Trophoblast cell (in vitro differentiated cells and primary cell): ENCODE data around the gene EIF3B.

Source experiments
- DNase-seq, 2 donors: peaks; one replicate each; pipeline ENCODE4 v3.0.0-alpha.2; 2016
- H2AFZ ChIP-seq: 2 replicates; pipeline ENCODE4 v1.6.1; 2013; ENCODE audit warnings: low read length, moderate library complexity, mild to moderate bottlenecking; ENCODE audit not compliant: insufficient read depth, poor library complexity
- H2AK5ac ChIP-seq: 2 replicates; pipeline ENCODE4 v1.6.1; 2013; ENCODE audit warnings: mild to moderate bottlenecking, low read length
- H2BK120ac ChIP-seq: 2 replicates; pipeline ENCODE4 v1.6.1; 2013; ENCODE audit warnings: low read length, mild to moderate bottlenecking, moderate library complexity; ENCODE audit not compliant: insufficient read depth, poor library complexity
- H2BK12ac ChIP-seq: 2 replicates; pipeline ENCODE4 v1.6.1; 2013; ENCODE audit warnings: mild to moderate bottlenecking, low read length, moderate library complexity
- H2BK5ac ChIP-seq: 2 replicates; pipeline ENCODE4 v1.6.1; 2013; ENCODE audit warnings: low read length, low read depth, moderate library complexity, mild to moderate bottlenecking; ENCODE audit not compliant: poor library complexity
- H3K14ac ChIP-seq: 2 replicates; pipeline ENCODE4 v1.6.1; 2013; ENCODE audit warnings: mild to moderate bottlenecking, low read length
- H3K18ac ChIP-seq: 2 replicates; pipeline ENCODE4 v1.6.1; 2013; ENCODE audit warnings: mild to moderate bottlenecking, low read length
- H3K23ac ChIP-seq: 2 replicates; pipeline ENCODE4 v1.6.1; 2013; ENCODE audit warnings: low read length
- H3K27ac ChIP-seq: 2 replicates; pipeline ENCODE4 v1.5.1; 2013; ENCODE audit warnings: low read depth, mild to moderate bottlenecking, inconsistent platforms, low read length, moderate library complexity
- H3K27me3 ChIP-seq: 2 replicates; pipeline ENCODE4 v1.6.1; 2013; ENCODE audit warnings: inconsistent platforms, mild to moderate bottlenecking, low read length, moderate library complexity; ENCODE audit not compliant: insufficient read depth
- H3K36me3 ChIP-seq, 2 experiments: 1 replicate in 1 of 2; 2 replicates in 1 of 2; pipeline ENCODE4 v1.6.1; 2013; ENCODE audit warnings: low read length in 2 of 2, mild to moderate bottlenecking in 2 of 2, moderate library complexity in 1 of 2; ENCODE audit not compliant: insufficient read depth in 2 of 2, control insufficient read depth in 1 of 2
- H3K4ac ChIP-seq: 2 replicates; pipeline ENCODE4 v1.6.1; 2013; ENCODE audit warnings: low read depth, mild to moderate bottlenecking, low read length, moderate library complexity
- H3K4me1 ChIP-seq, 2 experiments: 1 replicate in 1 of 2; 2 replicates in 1 of 2; pipeline ENCODE4 v1.6.1; 2013; ENCODE audit warnings: low read length in 2 of 2, mild to moderate bottlenecking in 2 of 2, moderate library complexity in 1 of 2; ENCODE audit not compliant: insufficient read depth in 2 of 2, control insufficient read depth in 1 of 2
- H3K4me2 ChIP-seq: 2 replicates; pipeline ENCODE4 v1.6.1; 2013; ENCODE audit warnings: inconsistent platforms, mild to moderate bottlenecking, low read length, moderate library complexity
- H3K4me3 ChIP-seq: 2 replicates; pipeline ENCODE4 v1.5.1; 2013; ENCODE audit warnings: mild to moderate bottlenecking, low read depth, low read length, inconsistent platforms
- H3K79me1 ChIP-seq: one replicate; pipeline ENCODE4 v1.6.1; 2013; ENCODE audit warnings: low read length
- H3K79me2 ChIP-seq: 2 replicates; pipeline ENCODE4 v1.6.1; 2013; ENCODE audit warnings: low read length, mild to moderate bottlenecking; ENCODE audit not compliant: control insufficient read depth, insufficient read depth, poor library complexity
- H3K9ac ChIP-seq: 2 replicates; pipeline ENCODE4 v1.6.1; 2013; ENCODE audit warnings: mild to moderate bottlenecking, low read length
- H3K9me3 ChIP-seq: 2 replicates; pipeline ENCODE4 v1.6.1; 2013; ENCODE audit warnings: low read depth, mild to moderate bottlenecking, control low read depth, inconsistent platforms, low read length; ENCODE audit not compliant: insufficient read depth
- H4K12ac ChIP-seq: 2 replicates; pipeline ENCODE4 v1.6.1; 2013; ENCODE audit warnings: low read depth, mild to moderate bottlenecking, low read length, moderate library complexity
- H4K8ac ChIP-seq: 2 replicates; pipeline ENCODE4 v1.6.1; 2013; ENCODE audit warnings: low read depth, mild to moderate bottlenecking, low read length, moderate library complexity
- H4K91ac ChIP-seq: one replicate; pipeline ENCODE4 v1.6.1; 2013; ENCODE audit warnings: low read depth, mild to moderate bottlenecking, low read length, moderate library complexity
- WGBS: extraction: QIAGEN DNeasy Blood & Tissue Kit; methylation state at CpG from one replicate; pipeline ENCODE4 v1.1.7; 2013; ENCODE audit warnings: missing lambda C conversion rate; ENCODE audit not compliant: insufficient read length, insufficient coverage; ENCODE audit errors: extremely low coverage; 5-methylcytosine and 5-hydroxymethylcytosine counted together

EIF3B gene

DNA sequence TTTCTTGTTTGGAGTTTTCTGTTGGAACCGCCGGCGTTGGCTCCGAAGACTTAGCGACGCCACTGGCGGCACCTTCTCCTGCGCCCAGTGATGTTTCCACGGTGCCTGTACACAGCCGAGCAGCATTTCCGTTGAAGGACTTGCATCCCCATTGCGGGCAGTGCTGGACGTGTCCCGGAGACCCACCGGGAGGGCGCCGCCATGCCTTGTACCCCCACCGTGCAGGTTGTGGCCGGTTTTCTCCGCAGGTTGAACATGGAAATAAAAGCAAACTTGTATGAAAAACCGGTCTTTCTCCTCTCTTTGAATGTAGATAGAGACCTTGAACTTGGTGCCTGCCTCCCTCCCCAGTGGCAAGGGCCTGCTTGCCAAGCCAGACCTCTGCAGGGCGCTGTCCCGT is 25.8 kb downstream of the EIF3B start:
- H3K4me2 ChIP-seq, result no peak overlapping the region
- H3K27ac ChIP-seq, result no peak overlapping the region
- H3K9ac ChIP-seq, result no peak overlapping the region
- no peak overlapping the region for H3K4me3 ChIP-seq
- H3K4me1 ChIP-seq, result no peaks in the 10 kb centered on the region
- no peak overlapping the region for H2BK5ac ChIP-seq
- H3K36me3 ChIP-seq, result peaks cover 52 to 60% of the 10 kb centered on the region in 2 experiments
- H2BK120ac ChIP-seq, result no peak overlapping the region
- H3K23ac ChIP-seq, result no peak overlapping the region
- no peak overlapping the region for H4K12ac ChIP-seq
- no peak overlapping the region for H2AFZ ChIP-seq
- no peak overlapping the region for H4K8ac ChIP-seq
- H3K18ac ChIP-seq, result no peak overlapping the region
- peaks cover 1% of the 10 kb centered on the region for H3K9me3 ChIP-seq
- no peak overlapping the region for H3K4ac ChIP-seq
- H2BK12ac ChIP-seq, result no peak overlapping the region
- H4K91ac ChIP-seq, result no peak overlapping the region
- no peak overlapping the region for H3K14ac ChIP-seq
- no peaks in the 10 kb centered on the region for H3K79me2 ChIP-seq
- H2AK5ac ChIP-seq, result no peak overlapping the region
- no CpG with 5 or more reads among the region's 23 CpGs for WGBS
- H3K79me1 ChIP-seq, result no peaks in the 10 kb centered on the region
- H3K27me3 ChIP-seq, result no peaks in the 10 kb centered on the region
- no peak for DNase-seq

DNA sequence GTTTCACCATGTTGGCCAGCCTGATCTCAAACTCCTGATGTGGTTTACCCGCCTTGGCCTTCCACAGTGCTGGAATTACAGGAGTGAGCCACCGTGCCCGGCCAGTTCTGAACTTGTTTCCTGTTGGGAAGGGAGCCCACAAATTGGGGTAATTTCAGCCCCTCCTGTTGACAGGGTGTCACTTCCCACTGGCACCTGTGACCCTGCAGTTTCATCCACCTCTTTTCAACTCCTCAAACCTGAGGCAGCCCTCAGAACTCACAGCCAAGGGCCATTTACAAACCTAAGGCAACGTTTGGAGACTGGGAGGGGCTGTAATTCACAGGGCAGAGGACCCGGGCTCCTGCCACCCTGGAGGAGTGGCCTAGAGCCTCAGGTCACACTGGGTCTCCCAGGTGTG is 26.6 kb downstream of the EIF3B start:
- no peak overlapping the region for H2BK12ac ChIP-seq
- H3K79me1 ChIP-seq, result no peaks in the 10 kb centered on the region
- H3K4me1 ChIP-seq, result no peaks in the 10 kb centered on the region
- no peak overlapping the region for H2AK5ac ChIP-seq
- DNase-seq, result no peak
- H3K4me2 ChIP-seq, result no peak overlapping the region
- H4K8ac ChIP-seq, result no peak overlapping the region
- no peak overlapping the region for H4K91ac ChIP-seq
- no peaks in the 10 kb centered on the region for H3K27me3 ChIP-seq
- no CpG with 5 or more reads among the region's 5 CpGs for WGBS
- peaks cover 1% of the 10 kb centered on the region for H3K9me3 ChIP-seq
- no peak overlapping the region for H3K4ac ChIP-seq
- H3K9ac ChIP-seq, result no peak overlapping the region
- no peak overlapping the region for H2BK120ac ChIP-seq
- H3K79me2 ChIP-seq, result no peaks in the 10 kb centered on the region
- H3K27ac ChIP-seq, result no peak overlapping the region
- no peak overlapping the region for H3K23ac ChIP-seq
- H3K14ac ChIP-seq, result no peak overlapping the region
- H2AFZ ChIP-seq, result no peak overlapping the region
- no peak overlapping the region for H3K18ac ChIP-seq
- no peak overlapping the region for H2BK5ac ChIP-seq
- H3K36me3 ChIP-seq, result peaks cover 45 to 53% of the 10 kb centered on the region in 2 experiments
- H4K12ac ChIP-seq, result no peak overlapping the region
- no peak overlapping the region for H3K4me3 ChIP-seq

DNA sequence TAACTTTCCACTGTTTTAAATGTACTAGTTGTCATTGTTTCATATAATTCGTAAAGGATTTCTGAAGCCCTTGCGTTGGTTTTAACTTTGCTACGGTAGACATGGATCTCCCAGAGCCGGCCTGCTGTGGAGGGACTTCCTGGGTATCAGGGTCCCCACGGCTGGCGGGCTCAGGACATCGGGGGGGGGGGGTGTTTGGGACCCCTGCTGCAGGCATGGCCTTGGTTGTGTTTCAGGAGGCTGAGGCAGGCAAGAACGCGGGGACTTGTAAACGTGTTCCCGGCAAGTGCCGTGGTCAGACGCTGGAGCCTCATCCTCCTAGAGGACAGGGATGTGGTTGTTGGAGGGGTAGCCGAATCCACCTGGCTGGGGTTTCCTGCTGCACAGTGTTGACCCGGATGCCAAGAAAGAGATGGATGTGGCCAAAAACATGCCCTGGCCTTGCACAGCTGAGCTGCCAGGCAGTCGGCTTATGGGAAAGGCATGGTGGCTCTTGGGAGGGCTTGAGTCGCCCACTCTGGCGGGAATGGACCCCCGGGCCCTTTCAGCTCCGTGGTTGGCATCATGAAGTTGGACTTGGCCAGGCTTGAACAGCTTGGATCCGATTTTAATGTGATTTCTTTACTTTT is 27.4 kb downstream of the EIF3B start:
- Histone ChIP-seq H3K79me1 (no peaks in the 10 kb centered on the region), H4K91ac (no peak overlapping the region), H3K4ac (no peak overlapping the region), H2BK5ac (no peak overlapping the region), H3K9me3 (peaks cover 1% of the 10 kb centered on the region), H3K27ac (no peak overlapping the region), H2BK120ac (no peak overlapping the region), H3K79me2 (no peaks in the 10 kb centered on the region), H2AFZ (no peak overlapping the region), H3K4me2 (no peak overlapping the region), H3K27me3 (no peaks in the 10 kb centered on the region), H2BK12ac (no peak overlapping the region), H3K9ac (peak overlapping the region; percentile 59), H3K18ac (no peak overlapping the region), H3K4me3 (no peak overlapping the region), H3K4me1 (no peaks in the 10 kb centered on the region), H3K23ac (no peak overlapping the region), H4K12ac (no peak overlapping the region), H3K36me3 (peaks cover 38 to 46% of the 10 kb centered on the region in 2 experiments), H3K14ac (no peak overlapping the region), H4K8ac (no peak overlapping the region), H2AK5ac (no peak overlapping the region)
- DNase-seq, result no peak
- WGBS, result no CpG with 5 or more reads among the region's 21 CpGs

DNA sequence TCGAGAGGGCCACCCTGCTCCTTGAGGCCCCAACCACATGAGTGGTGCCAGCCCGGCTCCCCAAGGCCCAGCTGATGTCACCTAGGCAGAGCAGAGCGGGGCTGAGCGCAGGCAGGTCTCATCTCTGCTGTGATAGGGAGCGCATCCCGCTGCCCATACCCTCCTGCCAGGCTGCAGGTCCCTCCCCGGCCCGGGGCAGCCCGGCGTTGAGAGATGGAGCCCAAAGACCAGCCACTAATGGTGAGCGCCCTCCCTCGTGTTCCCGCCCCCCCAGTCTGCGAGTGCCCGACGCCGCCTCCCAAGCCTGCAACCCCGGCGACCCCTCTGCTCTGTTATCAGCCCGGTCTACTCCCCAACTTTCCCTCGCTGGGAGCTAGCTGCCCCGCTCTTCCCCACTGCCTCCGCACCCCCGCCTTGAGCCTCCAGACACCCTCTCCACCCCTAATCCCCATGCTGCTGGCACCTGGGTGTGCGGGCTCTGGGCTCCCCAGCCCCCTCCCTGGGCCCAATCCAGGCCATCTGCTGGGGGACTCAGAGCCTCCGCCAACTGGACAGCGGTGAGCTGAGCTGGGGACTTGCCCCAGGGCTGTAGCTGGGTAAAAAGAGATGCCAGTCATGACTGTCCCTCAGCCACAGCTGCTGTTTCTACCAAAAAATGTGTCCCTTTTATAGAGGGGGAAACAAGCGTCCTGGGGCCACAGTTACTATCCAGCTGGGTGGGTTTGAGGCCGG is 29.1 kb downstream of the EIF3B start:
- Histone ChIP-seq H3K18ac (no peak overlapping the region), H3K79me2 (no peaks in the 10 kb centered on the region), H3K14ac (no peak overlapping the region), H3K4me1 (no peaks in the 10 kb centered on the region), H4K12ac (no peak overlapping the region), H3K4ac (no peak overlapping the region), H2AFZ (no peak overlapping the region), H3K4me3 (no peak overlapping the region), H3K27me3 (no peaks in the 10 kb centered on the region), H2BK120ac (no peak overlapping the region), H4K91ac (no peak overlapping the region), H3K9ac (no peak overlapping the region), H3K9me3 (peaks cover 1% of the 10 kb centered on the region), H2AK5ac (no peak overlapping the region), H3K36me3 (peaks cover 32 to 37% of the 10 kb centered on the region in 2 experiments), H2BK5ac (no peak overlapping the region), H3K23ac (no peak overlapping the region), H2BK12ac (no peak overlapping the region), H3K79me1 (no peaks in the 10 kb centered on the region), H3K4me2 (no peak overlapping the region), H4K8ac (no peak overlapping the region), H3K27ac (no peak overlapping the region)
- whole genome bisulfite sequencing, result no CpG with 5 or more reads among the region's 29 CpGs
- no peak for DNase-seq
